K562 (cell line): Measurements from ENCODE around the gene TMTC2. TPM values are rescaled to one million over a fixed set of nuclear protein-coding genes. Genes with fewer than 3 reads are reported as not detected.

Experiments used
- ATF7 ChIP-seq: fragments of 450-650 bp; IDR thresholded peaks from 2 replicates; pipeline ENCODE4 v1.7.1; 2014; ENCODE audit warnings: mild to moderate bottlenecking, moderate library complexity
- BCL6 ChIP-seq: fragments of 250-450 bp; sonication (Bioruptor Pico); IDR thresholded peaks from 2 replicates; pipeline ENCODE4 v1.4.0; 2020
- CBFA2T3 ChIP-seq: fragments of 450-650 bp; IDR thresholded peaks from 2 replicates; pipeline ENCODE4 v1.6.1; 2017
- CBX5 ChIP-seq: IDR thresholded peaks from 2 replicates; pipeline ENCODE4 v1.6.1; 2014; ENCODE audit warnings: low read depth, borderline replicate concordance
- ETV6 ChIP-seq, 3 experiments: fragments of 150-350 bp in 1 of 3; sonication (generic) in 1 of 3; formaldehyde crosslinking in 1 of 3; IDR thresholded peaks; 2 replicates each; pipeline versions ENCODE4 v1.6.1 to v1.8.0; 2014 to 2022; ENCODE audit warnings: borderline replicate concordance in 2 of 3, low read depth in 2 of 3, antibody characterized with exemption in 1 of 3, low read length in 1 of 3, mild to moderate bottlenecking in 1 of 3, missing genetic modification reagents in 1 of 3
- KAT8 ChIP-seq: fragments of 450-650 bp; IDR thresholded peaks from 2 replicates; pipeline ENCODE4 v1.6.1; 2016; ENCODE audit warnings: low read depth, mild to moderate bottlenecking
- NR3C1 ChIP-seq: sonication (generic); formaldehyde crosslinking; IDR thresholded peaks from 2 replicates; pipeline ENCODE4 v1.8.1; 2022; ENCODE audit warnings: missing genetic modification reagents
- PTTG1 ChIP-seq: fragments of 450-650 bp; IDR thresholded peaks from 2 replicates; pipeline ENCODE4 v1.6.1; 2016; ENCODE audit warnings: low read depth, mild to moderate bottlenecking, missing genetic modification characterization, missing compliant biosample characterization
- RAD51 ChIP-seq: fragments of 450-650 bp; IDR thresholded peaks from 2 replicates; pipeline ENCODE4 v1.7.1; 2016; ENCODE audit warnings: low read depth, mild to moderate bottlenecking, borderline replicate concordance
- SAFB2 ChIP-seq: fragments of 200-400 bp; formaldehyde crosslinking; IDR thresholded peaks from 2 replicates; pipeline ENCODE4 v1.6.1; 2018; ENCODE audit warnings: borderline replicate concordance, low read length, low read depth, moderate library complexity; ENCODE audit not compliant: severe bottlenecking
- SMARCE1 ChIP-seq: fragments of 450-650 bp; IDR thresholded peaks from 2 replicates; pipeline ENCODE4 v1.7.1; 2016; ENCODE audit warnings: mild to moderate bottlenecking
- TFAM ChIP-seq: fragments of 250-450 bp; sonication (Bioruptor Pico); conservative IDR thresholded peaks from 2 replicates; pipeline ENCODE4 v1.5.0; 2021; ENCODE audit warnings: mild to moderate bottlenecking, moderate library complexity
- TSC22D4 ChIP-seq: fragments of 450-650 bp; IDR thresholded peaks from 2 replicates; pipeline ENCODE4 v1.6.1; 2016; ENCODE audit warnings: missing genetic modification characterization, missing biosample characterization, control low read depth
- XRCC5 ChIP-seq: fragments of 200-400 bp; formaldehyde crosslinking; IDR thresholded peaks from 2 replicates; pipeline ENCODE4 v1.6.1; 2017; ENCODE audit warnings: low read depth, mild to moderate bottlenecking, low read length
- ZC3H11A ChIP-seq: IDR thresholded peaks from 2 replicates; pipeline ENCODE4 v1.6.1; 2012; ENCODE audit warnings: low read depth, low read length, improper control_type of control experiment
- ZNF133 ChIP-seq: fragments of 250-450 bp; sonication (Bioruptor Pico); IDR thresholded peaks from 2 replicates; pipeline ENCODE4 v1.4.0; 2020; ENCODE audit warnings: mild to moderate bottlenecking
- ZNF184 ChIP-seq: sonication (generic); formaldehyde crosslinking; IDR thresholded peaks from 2 replicates; pipeline ENCODE4 v1.5.0; 2020; ENCODE audit warnings: missing genetic modification reagents
- ZNF324 ChIP-seq: fragments of 250-450 bp; sonication (Bioruptor Pico); IDR thresholded peaks from 2 replicates; pipeline ENCODE4 v1.4.0; 2020; ENCODE audit warnings: mild to moderate bottlenecking
- ZNF347 ChIP-seq: fragments of 450-650 bp; formaldehyde crosslinking; IDR thresholded peaks from 2 replicates; pipeline ENCODE4 v1.4.0; 2020; ENCODE audit warnings: low read depth, mild to moderate bottlenecking, moderate library complexity
- ZNF717 ChIP-seq: fragments of 250-450 bp; sonication (Bioruptor Pico); IDR thresholded peaks from 2 replicates; pipeline ENCODE4 v1.5.0; 2021
- ZNF780A ChIP-seq: fragments of 250-450 bp; sonication (Bioruptor Pico); IDR thresholded peaks from 2 replicates; pipeline ENCODE4 v1.5.0; 2021; ENCODE audit warnings: mild to moderate bottlenecking
- polyA plus RNA-seq, 8 experiments: library from polyadenylated mRNA; depleted of rRNA in 4 of 8; stranded (reverse) in 5 of 8; unstranded in 3 of 8; fragments of >200 nt; fragmentation: Nextera tagmentation in 2 of 8; fragmentation: Illumina TruSeq in 1 of 8; extraction: Ambion mirVana in 2 of 8; extraction: Trizol in 1 of 8; gene quantifications; 2 replicates each; pipeline versions ENCODE4 v1.2.1 to v1.2.3, GENCODE V29; 2011 to 2014; ENCODE audit warnings: inconsistent platforms in 1 of 8, missing spikeins in 1 of 8
- total RNA-seq, 7 experiments: library from RNA; depleted of rRNA in 6 of 7; stranded (reverse); fragments of >200 nt in 6 of 7; fragmentation: Illumina TruSeq in 2 of 7; extraction: Trizol in 2 of 7; gene quantifications; 2 replicates each; pipeline versions ENCODE4 v1.2.1 to v1.2.3, GENCODE V29; 2011 to 2021; ENCODE audit warnings: low replicate concordance in 1 of 7
- TF ChIP-seq, protein P1 (sequence below): IDR thresholded peaks from 2 replicates; pipeline ENCODE4 v1.6.1; 2014; ENCODE audit warnings: antibody characterized with exemption
- TF ChIP-seq, protein P2 (sequence below): fragments of 150-350 bp; IDR thresholded peaks from 2 replicates; pipeline ENCODE4 v1.6.1; 2014; ENCODE audit warnings: low read depth, mild to moderate bottlenecking, low read length, borderline replicate concordance
- TF ChIP-seq, protein P3 (sequence below): fragments of 250-450 bp; sonication (Bioruptor Pico); IDR thresholded peaks from 2 replicates; pipeline ENCODE4 v1.9.0; 2021; ENCODE audit warnings: mild to moderate bottlenecking
- TF ChIP-seq, protein P4 (sequence below): fragments of 250-450 bp; sonication (Bioruptor Pico); IDR thresholded peaks from 2 replicates; pipeline ENCODE4 v1.6.1; 2021; ENCODE audit warnings: mild to moderate bottlenecking

TMTC2 gene
- total and polyA plus RNA-seq, 9 of the 15 experiments (the other 6 are each of a cell fraction or from before 2014, with no cell fraction given), result 0.29 to 1.1 (median 0.55) TPM

- no peak for TF ChIP-seq BCL6 (CRISPR knock-in tag)
- TF ChIP-seq ZNF324 (CRISPR knock-in tag), result no peak
- TF ChIP-seq, protein P1, sequence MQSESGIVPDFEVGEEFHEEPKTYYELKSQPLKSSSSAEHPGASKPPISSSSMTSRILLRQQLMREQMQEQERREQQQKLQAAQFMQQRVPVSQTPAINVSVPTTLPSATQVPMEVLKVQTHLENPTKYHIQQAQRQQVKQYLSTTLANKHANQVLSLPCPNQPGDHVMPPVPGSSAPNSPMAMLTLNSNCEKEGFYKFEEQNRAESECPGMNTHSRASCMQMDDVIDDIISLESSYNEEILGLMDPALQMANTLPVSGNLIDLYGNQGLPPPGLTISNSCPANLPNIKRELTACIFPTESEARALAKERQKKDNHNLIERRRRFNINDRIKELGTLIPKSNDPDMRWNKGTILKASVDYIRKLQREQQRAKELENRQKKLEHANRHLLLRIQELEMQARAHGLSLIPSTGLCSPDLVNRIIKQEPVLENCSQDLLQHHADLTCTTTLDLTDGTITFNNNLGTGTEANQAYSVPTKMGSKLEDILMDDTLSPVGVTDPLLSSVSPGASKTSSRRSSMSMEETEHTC, result peak; percentile 94
- TF ChIP-seq TSC22D4 (tag), result no peak
- no peak for TF ChIP-seq RAD51
- no peak for TF ChIP-seq ZNF133 (CRISPR knock-in tag)
- TF ChIP-seq SMARCE1, result peak; percentile 94
- TF ChIP-seq ZNF184 (CRISPR knock-in tag), result no peak
- TF ChIP-seq ATF7, result peak; percentile 31; the same call in 1 of the 2 replicates
- TF ChIP-seq, protein P2, sequence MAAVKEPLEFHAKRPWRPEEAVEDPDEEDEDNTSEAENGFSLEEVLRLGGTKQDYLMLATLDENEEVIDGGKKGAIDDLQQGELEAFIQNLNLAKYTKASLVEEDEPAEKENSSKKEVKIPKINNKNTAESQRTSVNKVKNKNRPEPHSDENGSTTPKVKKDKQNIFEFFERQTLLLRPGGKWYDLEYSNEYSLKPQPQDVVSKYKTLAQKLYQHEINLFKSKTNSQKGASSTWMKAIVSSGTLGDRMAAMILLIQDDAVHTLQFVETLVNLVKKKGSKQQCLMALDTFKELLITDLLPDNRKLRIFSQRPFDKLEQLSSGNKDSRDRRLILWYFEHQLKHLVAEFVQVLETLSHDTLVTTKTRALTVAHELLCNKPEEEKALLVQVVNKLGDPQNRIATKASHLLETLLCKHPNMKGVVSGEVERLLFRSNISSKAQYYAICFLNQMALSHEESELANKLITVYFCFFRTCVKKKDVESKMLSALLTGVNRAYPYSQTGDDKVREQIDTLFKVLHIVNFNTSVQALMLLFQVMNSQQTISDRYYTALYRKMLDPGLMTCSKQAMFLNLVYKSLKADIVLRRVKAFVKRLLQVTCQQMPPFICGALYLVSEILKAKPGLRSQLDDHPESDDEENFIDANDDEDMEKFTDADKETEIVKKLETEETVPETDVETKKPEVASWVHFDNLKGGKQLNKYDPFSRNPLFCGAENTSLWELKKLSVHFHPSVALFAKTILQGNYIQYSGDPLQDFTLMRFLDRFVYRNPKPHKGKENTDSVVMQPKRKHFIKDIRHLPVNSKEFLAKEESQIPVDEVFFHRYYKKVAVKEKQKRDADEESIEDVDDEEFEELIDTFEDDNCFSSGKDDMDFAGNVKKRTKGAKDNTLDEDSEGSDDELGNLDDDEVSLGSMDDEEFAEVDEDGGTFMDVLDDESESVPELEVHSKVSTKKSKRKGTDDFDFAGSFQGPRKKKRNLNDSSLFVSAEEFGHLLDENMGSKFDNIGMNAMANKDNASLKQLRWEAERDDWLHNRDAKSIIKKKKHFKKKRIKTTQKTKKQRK, result no peak
- TF ChIP-seq XRCC5, result no peak
- no peak for TF ChIP-seq ZNF780A (CRISPR knock-in tag)
- no peak for TF ChIP-seq SAFB2
- no peak for TF ChIP-seq PTTG1 (tag)
- no peak for TF ChIP-seq ZC3H11A
- TF ChIP-seq TFAM (CRISPR knock-in tag), result no peak
- TF ChIP-seq NR3C1 (CRISPR knock-in tag), result no peak
- TF ChIP-seq, protein P3, sequence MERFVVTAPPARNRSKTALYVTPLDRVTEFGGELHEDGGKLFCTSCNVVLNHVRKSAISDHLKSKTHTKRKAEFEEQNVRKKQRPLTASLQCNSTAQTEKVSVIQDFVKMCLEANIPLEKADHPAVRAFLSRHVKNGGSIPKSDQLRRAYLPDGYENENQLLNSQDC (CRISPR knock-in tag), result no peak
- 0 out of 4 replicates have a peak, but pooled peaks of 1 of the 2 experiments have one; percentile 24 for TF ChIP-seq ETV6 (IDR thresholded peaks at IDR 0.05; ENCODE audit: borderline replicate concordance in 1 of 2, low read depth in 2 of 2, low read length in 1 of 2)
- no peak for TF ChIP-seq ETV6 (CRISPR knock-in tag; IDR thresholded peaks at IDR 0.05; ENCODE audit: borderline replicate concordance)
- peak; percentile 98 for TF ChIP-seq CBFA2T3
- no peak for TF ChIP-seq CBX5
- TF ChIP-seq ZNF717, result no peak
- no peak for TF ChIP-seq KAT8
- TF ChIP-seq ZNF347 (CRISPR knock-in tag), result no peak
- TF ChIP-seq, protein P4, sequence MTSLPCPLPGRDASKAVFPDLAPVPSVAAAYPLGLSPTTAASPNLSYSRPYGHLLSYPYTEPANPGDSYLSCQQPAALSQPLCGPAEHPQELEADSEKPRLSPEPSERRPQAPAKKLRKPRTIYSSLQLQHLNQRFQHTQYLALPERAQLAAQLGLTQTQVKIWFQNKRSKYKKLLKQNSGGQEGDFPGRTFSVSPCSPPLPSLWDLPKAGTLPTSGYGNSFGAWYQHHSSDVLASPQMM (CRISPR knock-in tag), result no peak
Measured at GRCh38 chr12:83172866-83173649, 486.4 kb downstream of the TMTC2 start (continued).
